Non-pigmented ciliary epithelial cell (primary cell): Measurements from ENCODE around the gene RFT1.

Source experiments
- DNase-seq: peaks from one replicate; pipeline ENCODE4 v3.0.0-alpha.2; 2010; ENCODE audit warnings: low read depth

The RFT1 gene

DNA sequence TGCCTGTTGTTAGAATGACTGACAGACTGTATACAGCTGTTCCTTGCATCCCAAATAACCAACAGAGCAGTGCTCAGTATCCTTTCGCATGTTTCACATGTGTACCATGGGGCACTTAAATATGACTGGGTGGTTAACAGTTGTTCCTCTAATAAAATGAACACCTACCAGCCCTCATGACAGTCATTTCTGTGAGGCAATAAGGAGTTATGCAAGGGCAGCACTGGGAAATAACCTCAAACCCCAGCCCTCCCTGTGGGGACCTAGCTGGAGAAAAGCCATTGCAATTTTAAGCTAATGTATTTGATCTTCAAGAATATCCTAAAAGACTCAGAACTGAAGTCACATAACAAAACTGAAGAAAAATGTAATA is 7.3 kb downstream of the RFT1 start:
- no peak for DNase-seq

GRCh38 chr3:53122255-53122932 is 7.8 kb downstream of the RFT1 start:
- DNase-seq: no peak

DNA sequence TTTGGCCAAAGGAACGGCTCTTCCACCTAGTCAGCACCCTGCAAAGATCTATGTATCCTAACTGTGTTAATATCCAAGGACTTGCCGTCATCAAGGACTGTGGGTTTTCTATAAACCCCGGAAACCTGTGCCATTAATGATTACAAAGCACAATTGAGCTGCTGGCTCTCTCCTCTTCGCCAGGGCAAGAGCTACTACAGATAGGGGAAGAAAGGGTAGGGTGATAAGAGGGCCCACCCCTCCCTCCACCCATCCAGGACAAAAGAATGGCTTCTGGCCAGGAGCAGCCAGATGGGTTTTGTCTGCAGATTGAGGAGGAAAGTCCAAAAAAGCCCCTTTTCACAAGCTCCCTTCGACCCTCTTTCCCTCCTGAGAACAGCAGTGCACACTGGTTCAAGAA is 9.9 kb downstream of the RFT1 start:
- DNase-seq: no peak

DNA sequence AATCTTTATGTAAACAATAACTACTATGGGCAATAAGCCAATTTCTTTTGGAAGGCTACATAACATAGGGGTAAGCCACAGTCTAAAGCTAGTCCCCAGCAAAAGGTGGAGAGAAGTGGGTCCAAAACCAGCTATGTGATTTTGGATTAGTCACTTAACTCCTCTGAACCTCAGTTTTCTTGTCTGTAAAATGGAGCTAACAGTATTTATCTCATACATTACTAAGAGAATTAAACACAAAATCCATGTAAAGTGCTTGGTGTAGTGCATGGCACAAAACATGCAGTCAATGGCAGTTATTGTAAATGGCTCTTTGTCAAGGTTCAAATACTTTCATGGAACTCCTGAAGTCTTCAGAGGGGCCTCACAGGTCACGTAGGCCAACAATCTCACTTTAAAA is 13.3 kb downstream of the RFT1 start:
- DNase-seq: no peak

GRCh38 chr3:53114412-53115074 is 15.7 kb downstream of the RFT1 start:
- DNase-seq: no peak

DNA sequence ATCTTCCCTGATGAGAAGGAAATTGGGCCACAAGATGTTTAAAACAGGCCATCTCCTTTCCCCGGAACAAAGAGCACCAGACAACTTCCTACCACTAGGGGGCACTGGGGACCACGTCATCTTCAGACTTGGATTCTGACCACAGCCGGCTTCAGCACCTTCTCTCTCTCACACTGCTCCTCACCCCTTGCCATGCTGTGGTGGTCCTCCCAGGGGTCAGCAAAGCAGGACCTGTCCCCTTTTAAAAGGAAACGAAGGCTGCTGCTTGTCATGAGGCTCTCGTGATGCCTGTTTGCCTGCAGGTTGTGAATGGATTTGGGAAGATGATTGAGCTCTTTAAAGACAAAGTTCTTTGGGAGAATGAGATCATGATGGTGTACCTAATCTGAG is 16.2 kb downstream of the RFT1 start:
- DNase-seq: no peak

DNA sequence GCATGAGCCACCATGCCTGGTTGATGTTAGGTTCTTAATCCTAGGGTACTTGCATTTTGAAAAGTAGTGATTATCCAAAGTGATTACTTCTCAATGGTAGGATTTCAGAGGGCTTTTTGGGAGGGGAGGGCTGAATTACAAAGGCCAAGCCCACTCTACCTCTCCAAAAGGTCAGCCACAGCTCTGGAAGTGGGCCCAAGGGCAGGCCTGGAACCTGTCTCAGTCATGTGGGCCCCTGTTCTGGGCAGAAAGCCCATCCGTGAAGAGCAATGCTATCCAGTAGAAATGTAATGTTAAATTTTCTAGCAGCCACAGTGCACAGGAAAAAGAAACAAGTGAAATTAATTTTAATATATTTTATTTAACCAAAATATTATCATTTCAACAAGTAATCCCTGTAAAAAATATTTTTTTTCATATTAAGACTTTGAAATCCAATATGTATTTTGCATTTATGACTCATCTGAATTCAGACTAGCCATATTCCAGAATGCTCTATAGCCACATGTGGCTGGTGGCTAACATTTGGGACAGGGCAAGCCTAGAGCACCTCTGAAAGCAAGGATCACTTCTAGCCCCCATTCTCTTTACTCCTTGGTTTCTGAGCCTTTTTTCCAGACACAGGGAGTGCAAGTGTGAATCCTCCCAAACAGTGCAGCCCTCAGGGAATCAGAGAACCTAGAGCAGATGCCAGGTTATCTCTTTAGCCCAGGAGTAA is 16.8 kb downstream of the RFT1 start:
- DNase-seq: no peak

DNA sequence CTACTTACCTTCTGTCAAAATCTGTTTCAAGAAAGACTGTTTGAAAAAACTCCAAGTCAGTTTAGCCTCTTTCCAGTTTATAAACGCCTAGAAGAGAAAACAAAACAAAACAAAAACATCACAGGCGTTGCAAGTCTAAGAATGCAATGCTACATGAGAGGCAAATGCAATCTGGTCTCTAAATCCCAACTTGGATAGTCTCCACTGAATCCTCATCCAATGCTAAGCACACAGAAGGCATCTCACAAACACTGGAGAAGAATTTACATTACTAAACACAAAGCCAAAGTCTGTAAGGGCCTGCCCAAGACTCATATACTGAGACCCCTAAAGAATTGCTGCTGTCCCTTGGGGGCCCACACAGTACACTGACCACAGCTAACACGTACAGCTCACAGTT is 18.4 kb downstream of the RFT1 start:
- no peak for DNase-seq

DNA sequence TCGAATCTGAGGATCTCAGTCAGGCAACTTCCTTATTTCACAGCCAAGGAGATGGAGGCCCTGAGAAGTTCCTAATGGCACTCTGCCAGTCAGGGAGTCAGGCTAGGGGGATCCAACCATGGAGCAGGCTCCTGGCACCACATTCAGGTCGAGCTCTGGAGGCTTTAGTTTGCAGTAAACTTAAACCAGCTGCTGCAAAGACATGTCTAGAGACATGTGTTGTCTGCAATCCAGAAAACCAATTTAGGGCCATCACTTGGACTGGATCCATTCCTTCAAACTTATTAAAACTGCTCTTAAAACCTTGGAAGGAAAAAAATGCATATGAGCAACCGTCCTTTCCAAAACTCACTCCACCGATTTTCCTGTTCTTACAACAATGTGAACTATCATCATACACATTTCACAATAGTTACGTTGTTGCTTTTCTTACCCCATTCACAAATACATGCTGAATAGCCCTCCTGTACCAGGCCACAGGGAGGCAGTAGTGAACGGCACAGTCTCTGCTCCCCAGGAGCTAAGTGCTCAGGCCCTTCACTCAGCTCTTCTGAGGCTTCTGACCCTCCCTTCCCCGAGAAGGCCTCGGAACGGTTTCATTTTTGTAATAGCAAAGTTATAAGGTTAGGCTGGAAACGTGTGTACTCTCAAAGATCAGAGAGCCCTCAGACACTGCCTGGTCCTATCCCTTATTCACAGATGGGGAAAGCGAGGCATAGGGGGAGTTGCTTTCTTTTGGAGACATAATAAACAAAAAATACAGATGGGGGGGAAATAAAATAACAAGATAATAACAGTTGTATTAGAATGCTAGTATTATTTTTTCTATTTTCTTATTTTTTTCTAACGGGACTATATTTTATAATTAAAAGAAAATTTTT is 20.1 kb downstream of the RFT1 start:
- no peak for DNase-seq

DNA sequence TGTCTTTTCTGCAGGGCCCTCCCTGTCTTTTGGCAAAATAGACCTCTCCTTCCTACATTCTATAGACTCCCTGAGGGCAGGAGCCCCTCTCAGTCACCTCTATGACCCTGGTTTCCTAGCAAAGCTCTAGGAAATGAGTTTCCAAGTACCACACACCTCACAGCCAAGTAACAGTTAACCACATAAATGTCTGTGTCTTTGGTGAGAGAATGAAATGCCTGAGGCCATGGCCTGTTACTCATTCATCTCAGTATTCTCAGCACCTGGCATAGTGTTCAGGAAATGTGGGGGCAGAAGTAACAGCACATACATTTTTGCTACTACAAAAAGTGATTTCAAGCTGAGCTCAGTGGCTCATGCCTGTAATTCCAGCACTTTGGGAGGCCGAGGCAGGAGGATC is 21.0 kb downstream of the RFT1 start:
- DNase-seq: peak; percentile 79

GRCh38 chr3:53104762-53105161 is 25.5 kb downstream of the RFT1 start:
- DNase-seq: no peak

DNA sequence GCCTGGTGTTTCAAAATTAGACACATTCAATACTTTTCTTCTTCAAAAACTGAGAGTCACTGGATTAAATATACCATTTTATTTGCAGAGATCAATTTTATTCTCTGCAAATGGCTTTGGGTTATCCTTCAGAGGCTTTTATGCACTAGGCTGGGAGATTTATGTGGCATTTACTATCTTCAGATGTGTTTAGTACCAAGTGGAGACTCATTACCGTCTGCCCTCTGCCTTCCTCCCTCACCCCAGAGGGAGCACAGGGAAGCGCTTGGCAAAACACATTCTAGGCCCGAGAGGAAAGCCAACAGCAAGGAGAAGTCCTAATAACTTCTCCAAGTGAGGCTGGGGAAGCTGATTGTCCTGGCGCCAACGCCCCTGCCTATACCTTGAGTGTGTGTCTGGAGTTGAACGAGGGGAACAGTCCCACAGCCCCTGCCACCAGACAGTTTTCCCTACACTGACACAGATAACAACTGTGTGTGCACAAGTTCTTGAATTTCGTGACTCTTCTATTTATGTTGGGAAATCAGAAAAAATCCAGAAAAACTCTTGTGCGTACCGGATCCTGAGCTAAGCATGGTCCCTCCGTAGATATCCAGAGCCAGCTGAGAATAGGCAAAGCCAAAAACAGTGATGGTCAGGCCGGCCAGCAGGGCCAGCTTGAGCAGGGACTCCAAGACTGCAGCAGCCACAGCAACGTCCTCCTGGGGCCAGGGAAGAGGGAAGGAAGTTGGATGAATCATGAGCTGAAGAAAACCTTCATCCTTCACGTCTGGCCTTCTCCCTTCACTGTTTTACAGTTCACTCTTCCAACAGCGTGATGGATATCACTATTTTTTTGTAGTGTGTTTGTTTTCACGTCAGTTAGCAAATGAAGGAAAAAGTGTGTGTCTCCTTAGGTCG is 26.6 kb downstream of the RFT1 start:
- DNase-seq: no peak

GRCh38 chr3:53102601-53103147 is 27.6 kb downstream of the RFT1 start:
- no peak for DNase-seq

GRCh38 chr3:53101956-53102355 is 28.3 kb downstream of the RFT1 start:
- DNase-seq: no peak

DNA sequence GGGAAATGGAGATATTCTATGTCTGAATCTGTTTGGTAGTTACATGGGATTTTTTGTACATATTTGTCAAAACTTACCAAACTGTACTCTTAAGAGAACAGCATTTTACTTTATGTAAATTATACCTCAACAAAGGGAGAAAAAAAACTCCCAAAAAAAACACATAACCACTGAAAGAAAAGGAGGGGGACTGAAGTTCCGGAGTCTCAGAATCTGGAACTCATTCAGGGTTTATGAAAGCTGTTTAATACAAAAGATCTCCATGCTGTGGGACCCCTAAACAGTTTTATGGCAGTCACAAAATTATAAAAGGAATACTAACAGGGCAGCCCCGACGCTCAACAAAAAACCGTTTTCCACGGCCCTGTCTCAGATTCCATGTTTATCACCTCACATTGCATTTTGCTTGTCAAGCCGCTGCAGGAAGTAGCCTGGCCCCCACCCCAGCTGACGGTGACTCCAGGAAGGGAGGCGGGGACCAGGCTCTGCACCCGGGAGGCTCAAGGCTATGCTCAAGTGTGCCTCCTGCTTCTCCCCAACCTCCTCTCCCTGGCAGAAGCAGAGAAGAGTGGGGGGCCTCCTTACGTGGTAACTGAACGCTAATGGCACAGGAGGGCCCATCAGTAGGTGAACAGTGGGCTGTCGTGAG is 29.3 kb downstream of the RFT1 start:
- no peak for DNase-seq

- DNase-seq: no peak
Measured at GRCh38 chr3:53097887-53098286, 32.3 kb downstream of the RFT1 start.

GRCh38 chr3:53092942-53093341 is 37.3 kb downstream of the RFT1 start:
- no peak for DNase-seq

DNA sequence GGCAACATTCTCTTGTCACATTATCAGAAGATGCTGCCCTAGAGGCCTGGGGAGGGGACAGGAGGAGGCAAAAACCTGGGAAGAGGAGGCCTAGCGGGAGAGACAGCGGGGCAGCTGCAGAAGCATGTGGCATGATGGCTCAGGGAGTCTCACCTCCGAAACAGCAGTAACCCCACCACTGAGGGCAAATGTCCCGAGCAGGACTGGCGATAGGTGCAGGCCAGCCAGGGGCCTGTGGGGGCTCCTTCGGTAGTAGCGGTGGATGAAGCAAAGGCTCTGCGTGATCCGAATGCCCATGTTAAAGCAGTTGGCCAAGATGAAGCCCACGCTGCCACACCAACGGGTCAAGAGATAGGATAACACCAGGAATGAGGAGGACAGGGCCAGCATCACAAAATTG is 38.0 kb downstream of the RFT1 start:
- DNase-seq: no peak

DNA sequence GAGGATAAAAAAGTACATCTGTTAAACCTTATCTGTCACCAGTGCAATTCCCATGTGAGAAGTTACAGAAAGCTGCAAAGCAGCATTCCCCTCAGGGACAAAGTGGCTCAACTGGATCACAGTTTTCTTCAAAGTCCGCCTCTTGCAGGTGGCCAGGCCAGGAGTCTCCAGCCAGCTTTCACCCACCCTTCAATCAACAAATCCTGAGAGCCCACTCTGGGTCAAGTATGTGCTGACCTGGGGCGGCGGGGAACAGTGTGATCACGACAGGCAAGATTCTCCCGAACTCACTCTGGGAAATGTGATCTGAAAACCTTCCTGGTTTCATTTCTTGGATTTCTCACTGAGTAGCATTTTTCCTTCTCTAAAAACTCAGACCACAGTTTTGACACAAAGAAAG is 39.2 kb downstream of the RFT1 start:
- DNase-seq: no peak

GRCh38 chr3:53089511-53089910 is 40.7 kb downstream of the RFT1 start:
- no peak for DNase-seq

GRCh38 chr3:53085476-53085875 is 44.8 kb downstream of the RFT1 start:
- no peak for DNase-seq
